ENCODE data around the gene CYP27A1.
A peak's percentile ranks its signal among the peaks of the same experiment; 100 is the strongest.

CYP27A1 gene

DNA sequence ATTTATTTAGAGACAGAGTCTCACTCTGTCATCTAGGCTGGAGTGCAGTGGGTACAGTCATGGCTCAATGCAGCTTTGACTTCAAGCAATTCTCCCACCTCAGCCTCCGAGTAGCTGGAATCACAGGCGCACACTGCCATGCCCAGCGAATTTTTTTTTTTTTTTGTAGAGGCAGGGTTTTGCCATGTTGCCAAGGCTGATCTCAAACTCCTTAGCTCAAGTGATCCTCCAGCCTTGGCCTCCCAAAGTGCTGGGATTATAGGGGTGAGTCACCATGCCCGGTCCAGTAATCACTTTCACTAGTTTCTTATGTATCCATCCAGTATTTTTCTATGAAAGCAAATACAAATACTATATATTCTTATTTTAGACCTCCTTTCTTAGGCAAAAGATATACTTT, 25.7 kb downstream of the CYP27A1 start:
- no peak for TF ChIP-seq CTCF (IDR thresholded peaks at IDR 0.05; ENCODE audit: extremely low read depth, insufficient read depth, missing control alignments)
- no peak for DNase-seq (ENCODE audit: low spot score)
- in situ Hi-C loops (cut with MboI; ENCODE audit: low pct_unique_long_range_greater_than_20kb, low sequenced_read_pairs, unreplicated experiment), result no loop called here

- TF ChIP-seq CTCF (IDR thresholded peaks at IDR 0.05; ENCODE audit: extremely low read depth, insufficient read depth, missing control alignments), result no peak
- no peak for DNase-seq (ENCODE audit: low spot score)
- in situ Hi-C loops (cut with MboI; ENCODE audit: low pct_unique_long_range_greater_than_20kb, low sequenced_read_pairs, unreplicated experiment), result no loop called here
Observed at GRCh38 chr2:218809515-218809914, 27.6 kb downstream of the CYP27A1 start.

GRCh38 chr2:218810256-218810655, 28.3 kb downstream of the CYP27A1 start:
- DNase-seq (ENCODE audit: low spot score), result no peak
- TF ChIP-seq CTCF (IDR thresholded peaks at IDR 0.05; ENCODE audit: extremely low read depth, insufficient read depth, missing control alignments), result no peak
- in situ Hi-C loops (cut with MboI; ENCODE audit: low pct_unique_long_range_greater_than_20kb, low sequenced_read_pairs, unreplicated experiment), result no loop called here

DNA sequence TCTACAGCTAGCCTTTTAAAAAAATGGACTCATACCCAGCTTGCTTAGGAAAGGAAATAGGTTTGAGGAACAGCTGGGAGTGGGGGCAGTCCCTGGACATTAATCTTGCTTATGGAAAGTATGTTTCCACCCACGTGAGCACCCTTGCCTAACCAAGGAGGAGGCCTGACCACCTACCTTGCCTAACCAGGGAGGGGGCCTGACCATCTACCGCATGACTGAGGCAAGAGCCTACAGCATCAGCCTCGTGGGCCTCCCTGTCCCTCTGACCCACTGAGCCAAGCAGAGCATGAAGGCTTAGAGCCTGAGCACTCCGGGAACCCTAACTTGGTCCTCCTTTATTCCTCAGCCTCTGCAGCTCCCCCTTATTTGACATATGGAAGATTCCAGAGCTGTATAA, 29.4 kb downstream of the CYP27A1 start:
- TF ChIP-seq CTCF (IDR thresholded peaks at IDR 0.05; ENCODE audit: extremely low read depth, insufficient read depth, missing control alignments), result no peak
- DNase-seq (ENCODE audit: low spot score), result no peak
- in situ Hi-C loops (cut with MboI; ENCODE audit: low pct_unique_long_range_greater_than_20kb, low sequenced_read_pairs, unreplicated experiment), result no loop called here

GRCh38 chr2:218812096-218812815, 30.3 kb downstream of the CYP27A1 start:
- in situ Hi-C loops (cut with MboI; ENCODE audit: low pct_unique_long_range_greater_than_20kb, low sequenced_read_pairs, unreplicated experiment), result no loop called here
- DNase-seq (ENCODE audit: low spot score), result peak; percentile 2
- no peak for TF ChIP-seq CTCF (IDR thresholded peaks at IDR 0.05; ENCODE audit: extremely low read depth, insufficient read depth, missing control alignments)

GRCh38 chr2:218812861-218813260, 30.9 kb downstream of the CYP27A1 start:
- TF ChIP-seq CTCF (IDR thresholded peaks at IDR 0.05; ENCODE audit: extremely low read depth, insufficient read depth, missing control alignments), result no peak
- DNase-seq (ENCODE audit: low spot score), result peak; percentile 3
- in situ Hi-C loops (cut with MboI; ENCODE audit: low pct_unique_long_range_greater_than_20kb, low sequenced_read_pairs, unreplicated experiment), result no loop called here
